Frontal cortex (tissue), 4 donors: ENCODE data around the gene ZNF672. TPM values are rescaled to one million over a fixed set of nuclear protein-coding genes. Genes with fewer than 3 reads are reported as not detected.
"Not testable (repeated sequence)": the region's sequence is repeated elsewhere in the genome, so short reads cannot be mapped to it uniquely, and the experiment has no call there.

ENCODE experiments used
- DNase-seq, 2 donors: peaks; one replicate each; pipeline ENCODE4 v3.0.0; 2012; ENCODE audit warnings: low spot score in 2 of 2
- FAIRE-seq: peaks from 2 replicates; lab custom pipeline; 2012; peaks lifted over from hg19 to GRCh38; lab: Jason Lieb, UNC
- total RNA-seq: library from RNA; depleted of rRNA; stranded (reverse); fragments of >200 nt; gene quantifications from one replicate; pipeline ENCODE4 v1.2.3, GENCODE V29; 2014
- donor health status: control.
- donor health status: control.
- donor health status: control.

The ZNF672 gene
- total RNA-seq, 1 donor from 2014 or later: 14.7 TPM

GRCh38 chr1:248825909-248826760, 11.9 kb upstream of the ZNF672 start, which contains the start of gene SH3BP5L:
SH3BP5L (minus strand) TSS chr1:248825915; CDS start chr1:248824935, 980 bp downstream.
- FAIRE-seq: no peak
- DNase-seq: peak; percentile 91 to 95

GRCh38 chr1:248828845-248829244, 9.2 kb upstream of the ZNF672 start:
- FAIRE-seq: no peak

GRCh38 chr1:248830718-248831017, 7.4 kb upstream of the ZNF672 start:
- FAIRE-seq, DNase-seq: not testable (repeated sequence)

More at GRCh38 chr1:248828845-248829244, 9.2 kb upstream of the ZNF672 start:
- DNase-seq: no peak

GRCh38 chr1:248831842-248832241, 6.2 kb upstream of the ZNF672 start:
- FAIRE-seq: peak; percentile 13
- DNase-seq: no peak

- FAIRE-seq: no peak
- no peak for DNase-seq
These were observed 3.6 kb upstream of the ZNF672 start for GRCh38 chr1:248834343-248834940.

GRCh38 chr1:248837045-248837780, 811 bp upstream of the ZNF672 start:
- DNase-seq (no peak), FAIRE-seq (no peak)

GRCh38 chr1:248838357-248839167, 538 bp downstream of the ZNF672 start:
- no peak for FAIRE-seq
- peak; percentile 79 to 80 for DNase-seq

GRCh38 chr1:248839168-248839555, 1.1 kb downstream of the ZNF672 start:
- FAIRE-seq: no peak
- DNase-seq: no peak

- FAIRE-seq (no peak), DNase-seq (no peak)
These were observed 2.9 kb downstream of the ZNF672 start for GRCh38 chr1:248840946-248841345.

- DNase-seq (no peak), FAIRE-seq (no peak)
These were observed 3.8 kb downstream of the ZNF672 start for GRCh38 chr1:248841702-248842395.

- no peak for FAIRE-seq
- DNase-seq: no peak
These were observed 4.8 kb downstream of the ZNF672 start for GRCh38 chr1:248842781-248843331.

GRCh38 chr1:248843687-248844086, 5.7 kb downstream of the ZNF672 start:
- DNase-seq (no peak), FAIRE-seq (no peak)

GRCh38 chr1:248844526-248844925, 6.5 kb downstream of the ZNF672 start:
- DNase-seq: no peak

GRCh38 chr1:248847181-248847955, 9.3 kb downstream of the ZNF672 start:
- FAIRE-seq: no peak
- DNase-seq: no peak

More at GRCh38 chr1:248844526-248844925, 6.5 kb downstream of the ZNF672 start:
- FAIRE-seq: no peak

GRCh38 chr1:248847956-248848561, 10.0 kb downstream of the ZNF672 start:
- no peak for DNase-seq
- no peak for FAIRE-seq

- FAIRE-seq (no peak), DNase-seq (no peak)
These were observed 10.6 kb downstream of the ZNF672 start for GRCh38 chr1:248848602-248849001.

- FAIRE-seq (no peak), DNase-seq (no peak)
These were observed 11.1 kb downstream of the ZNF672 start for GRCh38 chr1:248849152-248849551.

- no peak for FAIRE-seq
These were observed 11.6 kb downstream of the ZNF672 start for GRCh38 chr1:248849637-248850036.

More at GRCh38 chr1:248849637-248850036, 11.6 kb downstream of the ZNF672 start:
- no peak for DNase-seq
